ENCODE data around the gene CELF5. TPM values are rescaled to one million over a fixed set of nuclear protein-coding genes. Genes with fewer than 3 reads are reported as not detected.
"Not testable (repeated sequence)": the region's sequence is repeated elsewhere in the genome, so short reads cannot be mapped to it uniquely, and the experiment has no call there.

Gene CELF5
- total RNA-seq, 4 donors from 2014 or later: not detected

GRCh38 chr19:3211191-3211590 lies 13.3 kb upstream of the CELF5 start:
- Histone ChIP-seq H3K36me3 (peaks cover 0 to 30% of the 10 kb centered on the region in 2 donors), H3K9me3 (no peaks in the 10 kb centered on the region), H3K27me3 (no peaks in the 10 kb centered on the region), H3K27ac (no peak overlapping the region), H3K4me1 (no peaks in the 10 kb centered on the region), H3K4me3 (no peak overlapping the region)
- TF ChIP-seq EP300 (IDR thresholded peaks at IDR 0.05) (no peak), POLR2AphosphoS5 (IDR thresholded peaks at IDR 0.05) (no peak), POLR2A (IDR thresholded peaks at IDR 0.05) (no peak)
- TF ChIP-seq, protein P1, sequence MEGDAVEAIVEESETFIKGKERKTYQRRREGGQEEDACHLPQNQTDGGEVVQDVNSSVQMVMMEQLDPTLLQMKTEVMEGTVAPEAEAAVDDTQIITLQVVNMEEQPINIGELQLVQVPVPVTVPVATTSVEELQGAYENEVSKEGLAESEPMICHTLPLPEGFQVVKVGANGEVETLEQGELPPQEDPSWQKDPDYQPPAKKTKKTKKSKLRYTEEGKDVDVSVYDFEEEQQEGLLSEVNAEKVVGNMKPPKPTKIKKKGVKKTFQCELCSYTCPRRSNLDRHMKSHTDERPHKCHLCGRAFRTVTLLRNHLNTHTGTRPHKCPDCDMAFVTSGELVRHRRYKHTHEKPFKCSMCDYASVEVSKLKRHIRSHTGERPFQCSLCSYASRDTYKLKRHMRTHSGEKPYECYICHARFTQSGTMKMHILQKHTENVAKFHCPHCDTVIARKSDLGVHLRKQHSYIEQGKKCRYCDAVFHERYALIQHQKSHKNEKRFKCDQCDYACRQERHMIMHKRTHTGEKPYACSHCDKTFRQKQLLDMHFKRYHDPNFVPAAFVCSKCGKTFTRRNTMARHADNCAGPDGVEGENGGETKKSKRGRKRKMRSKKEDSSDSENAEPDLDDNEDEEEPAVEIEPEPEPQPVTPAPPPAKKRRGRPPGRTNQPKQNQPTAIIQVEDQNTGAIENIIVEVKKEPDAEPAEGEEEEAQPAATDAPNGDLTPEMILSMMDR (IDR thresholded peaks at IDR 0.05): no peak
- WGBS, 2 donors (ENCODE audit: low coverage in 1 of 2): 36 to 39% methylated on average over 3 to 6 of the region's 12 CpGs
- ATAC-seq: no peak

DNA sequence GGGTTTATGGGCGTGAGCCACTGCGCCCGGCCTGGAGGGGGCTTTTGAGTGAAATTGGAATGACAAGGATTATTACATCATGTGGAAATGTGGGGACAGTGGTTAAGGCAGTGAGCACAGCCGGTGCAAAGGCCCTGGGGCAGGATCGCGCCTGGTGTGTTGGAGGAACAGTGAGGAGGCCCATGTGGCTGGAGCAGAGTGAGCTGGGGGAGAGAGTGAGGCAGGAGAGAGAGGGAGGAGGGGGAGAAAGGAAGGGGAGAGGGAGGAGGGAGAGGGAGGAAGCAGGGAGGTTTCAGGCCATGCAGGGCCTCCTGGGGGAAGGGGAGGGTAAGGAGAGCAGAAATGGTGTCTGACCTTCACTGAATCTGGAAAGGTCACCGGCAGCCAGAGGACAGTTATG lies 11.3 kb upstream of the CELF5 start:
- 95 to 100% methylated on average over 1 to 5 of the region's 7 CpGs for WGBS, 2 donors (ENCODE audit: low coverage in 1 of 2)
- H3K4me1 ChIP-seq: no peaks in the 10 kb centered on the region
- H3K9me3 ChIP-seq: no peaks in the 10 kb centered on the region
- no peak overlapping the region for H3K27ac ChIP-seq
- no peak for TF ChIP-seq POLR2AphosphoS5 (IDR thresholded peaks at IDR 0.05)
- TF ChIP-seq POLR2A (IDR thresholded peaks at IDR 0.05): no peak
- no peak for TF ChIP-seq EP300 (IDR thresholded peaks at IDR 0.05)
- TF ChIP-seq, protein P1 (IDR thresholded peaks at IDR 0.05): no peak
- H3K4me3 ChIP-seq: no peak overlapping the region
- H3K36me3 ChIP-seq: peaks cover 0 to 10% of the 10 kb centered on the region in 2 donors
- ATAC-seq: no peak
- no peaks in the 10 kb centered on the region for H3K27me3 ChIP-seq

DNA sequence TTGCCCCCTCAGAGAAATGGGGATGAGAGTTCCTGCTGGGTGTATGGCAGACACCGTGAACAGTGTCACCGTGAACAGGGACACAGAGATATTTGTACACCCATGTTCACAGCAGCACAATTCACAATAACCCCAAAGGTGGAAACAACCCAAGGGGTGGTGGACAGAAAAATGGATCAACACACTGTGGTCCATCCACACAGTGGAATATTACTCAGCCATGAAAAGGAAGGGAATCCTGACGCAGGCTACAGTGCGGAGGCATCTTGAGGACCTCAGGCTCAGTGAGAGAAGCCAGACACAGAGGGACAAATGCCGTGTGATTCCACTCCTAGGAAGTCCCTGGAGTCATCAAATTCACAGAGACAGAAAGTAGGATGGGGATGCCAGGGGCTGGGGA lies 7.6 kb upstream of the CELF5 start:
- no peak overlapping the region for H3K4me3 ChIP-seq
- peaks cover 18% of the 10 kb centered on the region for H3K27me3 ChIP-seq
- TF ChIP-seq POLR2A (IDR thresholded peaks at IDR 0.05) (no peak), EP300 (IDR thresholded peaks at IDR 0.05) (no peak), POLR2AphosphoS5 (IDR thresholded peaks at IDR 0.05) (no peak)
- TF ChIP-seq, protein P1 (IDR thresholded peaks at IDR 0.05): no peak
- H3K9me3 ChIP-seq: no peaks in the 10 kb centered on the region
- H3K4me1 ChIP-seq: no peaks in the 10 kb centered on the region
- 60 to 77% methylated on average over 2 to 3 of the region's 5 CpGs for WGBS, 2 donors (ENCODE audit: low coverage in 1 of 2)
- H3K36me3 ChIP-seq: no peaks in the 10 kb centered on the region
- ATAC-seq: no peak
- H3K27ac ChIP-seq: no peak overlapping the region

- TF ChIP-seq EP300 (IDR thresholded peaks at IDR 0.05) (no peak), POLR2AphosphoS5 (IDR thresholded peaks at IDR 0.05) (no peak), POLR2A (IDR thresholded peaks at IDR 0.05) (no peak)
- TF ChIP-seq, protein P1 (IDR thresholded peaks at IDR 0.05): no peak
- 70% methylated on average over 2 of the region's 12 CpGs; no CpG with 5 or more reads in 1 of the 2 donors for WGBS, 2 donors (ENCODE audit: low coverage in 1 of 2)
- Histone ChIP-seq H3K27ac (no peak overlapping the region), H3K4me1 (peaks cover 0 to 10% (median 0%) of the 10 kb centered on the region in 3 donors), H3K27me3 (peaks cover 55% of the 10 kb centered on the region), H3K4me3 (no peak overlapping the region), H3K9me3 (no peaks in the 10 kb centered on the region), H3K36me3 (no peaks in the 10 kb centered on the region)
- no peak for ATAC-seq
Observed at GRCh38 chr19:3220576-3220975, 3.9 kb upstream of the CELF5 start.

DNA sequence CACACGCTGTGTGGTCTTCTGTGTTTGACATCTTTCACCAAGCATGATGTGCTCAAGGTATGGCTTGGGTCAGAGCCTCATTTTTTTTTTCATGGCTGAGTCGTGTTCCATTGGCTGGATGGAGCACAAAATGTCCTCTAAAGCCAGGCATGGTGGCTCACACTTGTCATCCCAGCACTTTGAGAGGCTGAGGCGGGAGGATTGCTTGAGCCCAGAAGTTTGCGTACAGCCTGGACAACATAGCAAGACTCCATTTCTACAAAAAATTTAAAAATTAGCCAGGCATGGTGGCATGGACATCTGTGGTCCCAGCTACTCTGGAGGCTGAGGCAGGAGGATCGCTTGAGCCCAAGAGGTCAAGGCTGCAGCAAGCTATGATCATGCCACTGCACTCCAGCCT lies 2.9 kb upstream of the CELF5 start:
- not testable (repeated sequence) for ATAC-seq, H3K27ac ChIP-seq, H3K36me3 ChIP-seq, H3K9me3 ChIP-seq, H3K4me3 ChIP-seq
- WGBS, 2 donors (ENCODE audit: low coverage in 1 of 2): 92 to 100% methylated on average over 1 to 5 of the region's 5 CpGs
- Histone ChIP-seq H3K27me3 (peaks cover 65% of the 10 kb centered on the region), H3K4me1 (peaks cover 0 to 10% (median 0%) of the 10 kb centered on the region in 3 donors)
